T-helper 1 cell treated with Interleukin-12 subunit alpha and Interleukin-12 subunit beta and Interleukin-4 antibody, amounts not matched to agents 30 μg/mL and 1 μg/mL, for 36 hours (primary cell): ENCODE measurements around the gene ZBTB24.
"Not testable (repeated sequence)": the region's sequence is repeated elsewhere in the genome, so short reads cannot be mapped to it uniquely, and the experiment has no call there.

ENCODE experiments used
- H3K27ac Mint-ChIP-seq: one replicate; pipeline ENCODE4 v1.8.0; 2021; ENCODE audit warnings: mild to moderate bottlenecking, mixed read lengths
- H3K27me3 Mint-ChIP-seq: one replicate; pipeline ENCODE4 v1.8.0; 2021; ENCODE audit warnings: low read depth, mixed read lengths
- H3K36me3 Mint-ChIP-seq: one replicate; pipeline ENCODE4 v1.8.0; 2021; ENCODE audit warnings: low read depth, mixed read lengths
- H3K4me1 Mint-ChIP-seq: one replicate; pipeline ENCODE4 v1.8.0; 2021; ENCODE audit warnings: low read depth, mixed read lengths
- H3K4me3 Mint-ChIP-seq: one replicate; pipeline ENCODE4 v1.8.0; 2021; ENCODE audit warnings: mild to moderate bottlenecking, moderate library complexity, mixed read lengths
- H3K9me3 Mint-ChIP-seq: one replicate; pipeline ENCODE4 v1.8.0; 2021; ENCODE audit warnings: mixed read lengths

The ZBTB24 gene

GRCh38 chr6:109482905-109483734 lies at the start of gene ZBTB24:
Gene ZBTB24, minus strand, starts transcription at chr6:109483219. Its CDS starts 1,193 bp downstream, at chr6:109482026.
- H3K4me1 Mint-ChIP-seq: peaks cover 46% of the 10 kb centered on the region
- H3K27ac Mint-ChIP-seq: peak within 1 kb of the TSS; percentile 86
- H3K27me3 Mint-ChIP-seq: peaks cover 4% of the 10 kb centered on the region
- no peaks in the 10 kb centered on the region for H3K9me3 Mint-ChIP-seq
- peaks cover 37% of the 10 kb centered on the region for H3K36me3 Mint-ChIP-seq
- H3K4me3 Mint-ChIP-seq: peak within 1 kb of the TSS; percentile 96

GRCh38 chr6:109531446-109531845 lies 48.4 kb upstream of the ZBTB24 start:
- Mint-ChIP-seq H3K36me3 (no peaks in the 10 kb centered on the region), H3K27me3 (no peaks in the 10 kb centered on the region), H3K9me3 (no peaks in the 10 kb centered on the region), H3K4me3 (no peak overlapping the region), H3K4me1 (peaks cover 3% of the 10 kb centered on the region), H3K27ac (no peak overlapping the region)

- no peak overlapping the region for H3K27ac Mint-ChIP-seq
- H3K9me3 Mint-ChIP-seq: peaks cover 12% of the 10 kb centered on the region
- peaks cover 3% of the 10 kb centered on the region for H3K4me1 Mint-ChIP-seq
- no peak overlapping the region for H3K4me3 Mint-ChIP-seq
- H3K27me3 Mint-ChIP-seq: peaks cover 4% of the 10 kb centered on the region
- peaks cover 6% of the 10 kb centered on the region for H3K36me3 Mint-ChIP-seq
Measured at GRCh38 chr6:109527989-109528388, 45.0 kb upstream of the ZBTB24 start.

- peaks cover 10% of the 10 kb centered on the region for H3K27me3 Mint-ChIP-seq
- peaks cover 5% of the 10 kb centered on the region for H3K4me1 Mint-ChIP-seq
- no peak overlapping the region for H3K4me3 Mint-ChIP-seq
- H3K36me3 Mint-ChIP-seq: peaks cover 6% of the 10 kb centered on the region
- no peak overlapping the region for H3K27ac Mint-ChIP-seq
- H3K9me3 Mint-ChIP-seq: peaks cover 12% of the 10 kb centered on the region
Measured at GRCh38 chr6:109526905-109527628, 44.0 kb upstream of the ZBTB24 start.

- Mint-ChIP-seq H3K36me3 (peaks cover 6% of the 10 kb centered on the region), H3K4me3 (no peak overlapping the region), H3K4me1 (peaks cover 5% of the 10 kb centered on the region), H3K27ac (no peak overlapping the region), H3K9me3 (peaks cover 12% of the 10 kb centered on the region), H3K27me3 (peaks cover 10% of the 10 kb centered on the region)
Measured at GRCh38 chr6:109524129-109524528, 41.1 kb upstream of the ZBTB24 start.

GRCh38 chr6:109523478-109523877 lies 40.5 kb upstream of the ZBTB24 start:
- peaks cover 12% of the 10 kb centered on the region for H3K9me3 Mint-ChIP-seq
- peaks cover 5% of the 10 kb centered on the region for H3K4me1 Mint-ChIP-seq
- H3K36me3 Mint-ChIP-seq: peaks cover 6% of the 10 kb centered on the region
- no peak overlapping the region for H3K4me3 Mint-ChIP-seq
- no peak overlapping the region for H3K27ac Mint-ChIP-seq
- H3K27me3 Mint-ChIP-seq: peaks cover 10% of the 10 kb centered on the region

GRCh38 chr6:109521080-109521479 lies 38.1 kb upstream of the ZBTB24 start:
- H3K4me3 Mint-ChIP-seq: no peak overlapping the region
- H3K27ac Mint-ChIP-seq: no peak overlapping the region
- peaks cover 10% of the 10 kb centered on the region for H3K27me3 Mint-ChIP-seq
- H3K9me3 Mint-ChIP-seq: peaks cover 12% of the 10 kb centered on the region
- H3K4me1 Mint-ChIP-seq: peaks cover 10% of the 10 kb centered on the region
- peaks cover 6% of the 10 kb centered on the region for H3K36me3 Mint-ChIP-seq

- Mint-ChIP-seq H3K4me1 (peaks cover 19% of the 10 kb centered on the region), H3K27me3 (peaks cover 10% of the 10 kb centered on the region), H3K9me3 (peaks cover 12% of the 10 kb centered on the region), H3K36me3 (peaks cover 10% of the 10 kb centered on the region)
- H3K4me3 Mint-ChIP-seq, H3K27ac Mint-ChIP-seq: not testable (repeated sequence)
Measured at GRCh38 chr6:109519647-109520046, 36.6 kb upstream of the ZBTB24 start.

GRCh38 chr6:109516929-109517328 lies 33.9 kb upstream of the ZBTB24 start:
- peak overlapping the region; percentile 56 for H3K4me3 Mint-ChIP-seq
- peaks cover 6% of the 10 kb centered on the region for H3K36me3 Mint-ChIP-seq
- H3K27me3 Mint-ChIP-seq: no peaks in the 10 kb centered on the region
- peaks cover 17% of the 10 kb centered on the region for H3K4me1 Mint-ChIP-seq
- H3K9me3 Mint-ChIP-seq: no peaks in the 10 kb centered on the region
- peak overlapping the region; percentile 23 for H3K27ac Mint-ChIP-seq

GRCh38 chr6:109515781-109516409 lies 32.9 kb upstream of the ZBTB24 start:
- peak overlapping the region; percentile 53 for H3K27ac Mint-ChIP-seq
- H3K9me3 Mint-ChIP-seq: no peaks in the 10 kb centered on the region

GRCh38 chr6:109514946-109515345 lies 31.9 kb upstream of the ZBTB24 start:
- H3K36me3 Mint-ChIP-seq: peaks cover 6% of the 10 kb centered on the region

More at GRCh38 chr6:109515781-109516409, 32.9 kb upstream of the ZBTB24 start:
- H3K4me1 Mint-ChIP-seq: peaks cover 17% of the 10 kb centered on the region
- H3K4me3 Mint-ChIP-seq: peak overlapping the region; percentile 61
- H3K27me3 Mint-ChIP-seq: no peaks in the 10 kb centered on the region
- peaks cover 6% of the 10 kb centered on the region for H3K36me3 Mint-ChIP-seq

GRCh38 chr6:109513571-109514071 lies 30.6 kb upstream of the ZBTB24 start:
- Mint-ChIP-seq H3K36me3 (peaks cover 6% of the 10 kb centered on the region), H3K27me3 (no peaks in the 10 kb centered on the region), H3K27ac (no peak overlapping the region), H3K4me3 (no peak overlapping the region), H3K9me3 (peaks cover 4% of the 10 kb centered on the region), H3K4me1 (peaks cover 17% of the 10 kb centered on the region)

More at GRCh38 chr6:109514946-109515345, 31.9 kb upstream of the ZBTB24 start:
- H3K4me3 Mint-ChIP-seq: peak overlapping the region; percentile 40
- H3K4me1 Mint-ChIP-seq: peaks cover 17% of the 10 kb centered on the region
- H3K27me3 Mint-ChIP-seq: no peaks in the 10 kb centered on the region
- peaks cover 4% of the 10 kb centered on the region for H3K9me3 Mint-ChIP-seq
- H3K27ac Mint-ChIP-seq: peak overlapping the region; percentile 53

GRCh38 chr6:109512271-109512817 lies 29.3 kb upstream of the ZBTB24 start:
- no peak overlapping the region for H3K4me3 Mint-ChIP-seq
- H3K27ac Mint-ChIP-seq: no peak overlapping the region
- peaks cover 4% of the 10 kb centered on the region for H3K9me3 Mint-ChIP-seq

GRCh38 chr6:109511832-109512231 lies 28.8 kb upstream of the ZBTB24 start:
- Mint-ChIP-seq H3K4me1 (peaks cover 14% of the 10 kb centered on the region), H3K27me3 (peaks cover 5% of the 10 kb centered on the region), H3K9me3 (peaks cover 4% of the 10 kb centered on the region), H3K27ac (no peak overlapping the region), H3K4me3 (no peak overlapping the region), H3K36me3 (peaks cover 6% of the 10 kb centered on the region)

More at GRCh38 chr6:109512271-109512817, 29.3 kb upstream of the ZBTB24 start:
- Mint-ChIP-seq H3K4me1 (peaks cover 17% of the 10 kb centered on the region), H3K36me3 (peaks cover 6% of the 10 kb centered on the region), H3K27me3 (peaks cover under 1% of the 10 kb centered on the region)
